ENCODE results near the gene ENTPD7. TPM values are rescaled to one million over a fixed set of nuclear protein-coding genes. Genes with fewer than 3 reads are reported as not detected.
"Not testable (repeated sequence)": the region's sequence is repeated elsewhere in the genome, so short reads cannot be mapped to it uniquely, and the experiment has no call there.

Gene ENTPD7
- total and polyA plus RNA-seq, 10 donors, result 0.48 to 17.5 (median 11.8) TPM

DNA sequence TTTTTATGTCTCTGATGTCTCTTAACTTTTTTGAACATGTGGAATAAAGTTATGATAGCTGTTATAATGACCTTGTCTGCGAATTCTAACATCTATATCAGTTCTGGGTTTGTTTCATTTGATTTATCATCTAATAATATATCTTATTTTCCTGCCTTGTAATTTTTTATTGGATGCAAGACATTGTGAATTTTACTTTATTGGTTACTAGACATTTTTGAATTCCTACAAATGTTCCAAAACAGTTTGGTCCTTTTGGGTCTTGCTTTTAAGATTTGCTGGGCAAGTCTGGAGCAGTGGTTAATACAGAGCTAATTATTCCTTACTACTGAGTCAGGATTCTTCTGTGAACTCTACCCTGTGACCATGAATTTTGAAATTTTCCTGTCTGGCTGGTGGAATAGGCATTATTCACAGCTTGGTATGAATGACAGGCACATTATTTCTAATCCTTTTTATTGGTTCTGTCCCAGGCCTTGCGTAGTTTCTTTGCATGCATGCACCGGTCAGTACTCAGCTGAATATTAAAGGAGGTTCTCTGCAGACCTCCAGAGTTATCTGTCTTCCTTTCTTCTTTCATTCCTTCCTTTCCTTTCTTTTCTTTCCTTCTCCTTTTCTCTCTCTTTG, 81.7 kb downstream of the ENTPD7 start:
- Histone ChIP-seq H3K4me3 (no peak overlapping the region), H3K36me3 (peaks cover 8 to 100% (median 87%) of the 10 kb centered on the region in 6 donors), H3K4me1 (peaks cover 0 to 21% (median 0%) of the 10 kb centered on the region in 6 donors), H3K9me3 (peaks cover 0 to 30% (median 23%) of the 10 kb centered on the region in 8 donors), H3K27ac (no peak overlapping the region), H3K27me3 (replicated peaks in 1 of 7) (no peaks in the 10 kb centered on the region)
- no peak for DNase-seq
- intact Hi-C loops (cut with DNase I; ENCODE audit: low total_unique reads), result no loop called here
- 97 to 99% (median 98%) methylated on average over 3 of the region's 3 CpGs for WGBS, 5 donors
- TF ChIP-seq POLR2A (IDR thresholded peaks at IDR 0.05), result no peak
- TF ChIP-seq, protein P1, sequence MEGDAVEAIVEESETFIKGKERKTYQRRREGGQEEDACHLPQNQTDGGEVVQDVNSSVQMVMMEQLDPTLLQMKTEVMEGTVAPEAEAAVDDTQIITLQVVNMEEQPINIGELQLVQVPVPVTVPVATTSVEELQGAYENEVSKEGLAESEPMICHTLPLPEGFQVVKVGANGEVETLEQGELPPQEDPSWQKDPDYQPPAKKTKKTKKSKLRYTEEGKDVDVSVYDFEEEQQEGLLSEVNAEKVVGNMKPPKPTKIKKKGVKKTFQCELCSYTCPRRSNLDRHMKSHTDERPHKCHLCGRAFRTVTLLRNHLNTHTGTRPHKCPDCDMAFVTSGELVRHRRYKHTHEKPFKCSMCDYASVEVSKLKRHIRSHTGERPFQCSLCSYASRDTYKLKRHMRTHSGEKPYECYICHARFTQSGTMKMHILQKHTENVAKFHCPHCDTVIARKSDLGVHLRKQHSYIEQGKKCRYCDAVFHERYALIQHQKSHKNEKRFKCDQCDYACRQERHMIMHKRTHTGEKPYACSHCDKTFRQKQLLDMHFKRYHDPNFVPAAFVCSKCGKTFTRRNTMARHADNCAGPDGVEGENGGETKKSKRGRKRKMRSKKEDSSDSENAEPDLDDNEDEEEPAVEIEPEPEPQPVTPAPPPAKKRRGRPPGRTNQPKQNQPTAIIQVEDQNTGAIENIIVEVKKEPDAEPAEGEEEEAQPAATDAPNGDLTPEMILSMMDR (IDR thresholded peaks at IDR 0.05 in 8 of 11, conservative IDR thresholded peaks at IDR 0.05 in 3 of 11), result no peak
- TF ChIP-seq POLR2AphosphoS5 (IDR thresholded peaks at IDR 0.05), result no peak

DNA sequence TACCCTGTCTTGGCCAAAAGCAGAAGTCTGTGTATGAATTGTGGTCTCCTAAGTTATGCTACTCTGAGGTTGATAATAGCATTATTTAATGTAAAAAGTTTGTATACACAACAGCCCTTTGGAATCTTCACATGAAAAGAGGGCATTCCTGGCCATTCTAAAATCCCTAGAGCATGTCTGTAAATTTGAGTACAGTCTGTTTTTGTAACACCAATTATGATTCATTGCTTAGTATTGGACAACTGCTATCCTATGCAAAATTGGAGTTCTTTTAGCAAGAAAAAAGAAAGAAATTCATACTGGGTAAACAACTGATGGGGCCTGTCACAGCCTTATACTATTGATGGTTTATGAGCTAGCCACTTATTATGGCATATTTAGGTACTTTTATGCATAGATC, 82.9 kb downstream of the ENTPD7 start:
- intact Hi-C loops (cut with DNase I; ENCODE audit: low total_unique reads), result no loop called here
- TF ChIP-seq POLR2A (IDR thresholded peaks at IDR 0.05), result no peak
- no peak for TF ChIP-seq POLR2AphosphoS5 (IDR thresholded peaks at IDR 0.05)
- TF ChIP-seq, protein P1 (IDR thresholded peaks at IDR 0.05 in 8 of 11, conservative IDR thresholded peaks at IDR 0.05 in 3 of 11), result no peak
- H3K27ac ChIP-seq, result no peak overlapping the region
- H3K4me3 ChIP-seq, result no peak overlapping the region
- no peak for DNase-seq
- H3K36me3 ChIP-seq, result peaks cover 8 to 100% (median 89%) of the 10 kb centered on the region in 6 donors
- peaks cover 0 to 30% (median 23%) of the 10 kb centered on the region in 8 donors for H3K9me3 ChIP-seq
- peaks cover 0 to 16% (median 0%) of the 10 kb centered on the region in 6 donors for H3K4me1 ChIP-seq
- no peaks in the 10 kb centered on the region for H3K27me3 ChIP-seq (replicated peaks in 1 of 7)

DNA sequence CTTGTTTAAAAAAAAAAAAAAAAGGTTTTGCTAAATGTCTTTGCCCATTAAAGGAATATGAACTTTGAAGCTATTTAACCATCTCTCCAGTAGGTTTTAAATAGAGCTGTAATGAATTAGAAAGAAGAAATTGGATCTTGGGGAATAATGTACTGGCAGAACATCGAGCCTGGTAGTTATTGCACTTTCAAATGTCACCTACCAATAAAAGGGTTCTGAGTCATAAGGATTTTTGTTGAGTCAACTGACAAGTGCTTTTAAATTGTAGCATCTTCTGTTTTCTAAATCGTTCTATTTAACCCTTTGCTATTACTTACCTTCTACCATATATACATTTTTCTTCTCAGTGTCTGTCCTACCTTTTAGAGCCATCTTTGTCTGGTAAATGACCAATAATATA, 83.4 kb downstream of the ENTPD7 start:
- Histone ChIP-seq H3K27ac (no peak overlapping the region), H3K4me3 (no peak overlapping the region), H3K4me1 (peaks cover 0 to 13% (median 0%) of the 10 kb centered on the region in 6 donors), H3K9me3 (peaks cover 0 to 30% (median 23%) of the 10 kb centered on the region in 8 donors), H3K36me3 (peaks cover 9 to 100% (median 89%) of the 10 kb centered on the region in 6 donors), H3K27me3 (replicated peaks in 1 of 7) (no peaks in the 10 kb centered on the region)
- intact Hi-C loops (cut with DNase I; ENCODE audit: low total_unique reads), result no loop called here
- WGBS, 5 donors, result 65 to 82% (median 75%) methylated on average over 2 of the region's 2 CpGs
- DNase-seq, result no peak
- TF ChIP-seq POLR2AphosphoS5 (IDR thresholded peaks at IDR 0.05), result no peak
- TF ChIP-seq, protein P1 (IDR thresholded peaks at IDR 0.05 in 8 of 11, conservative IDR thresholded peaks at IDR 0.05 in 3 of 11), result no peak
- TF ChIP-seq POLR2A (IDR thresholded peaks at IDR 0.05), result no peak

DNA sequence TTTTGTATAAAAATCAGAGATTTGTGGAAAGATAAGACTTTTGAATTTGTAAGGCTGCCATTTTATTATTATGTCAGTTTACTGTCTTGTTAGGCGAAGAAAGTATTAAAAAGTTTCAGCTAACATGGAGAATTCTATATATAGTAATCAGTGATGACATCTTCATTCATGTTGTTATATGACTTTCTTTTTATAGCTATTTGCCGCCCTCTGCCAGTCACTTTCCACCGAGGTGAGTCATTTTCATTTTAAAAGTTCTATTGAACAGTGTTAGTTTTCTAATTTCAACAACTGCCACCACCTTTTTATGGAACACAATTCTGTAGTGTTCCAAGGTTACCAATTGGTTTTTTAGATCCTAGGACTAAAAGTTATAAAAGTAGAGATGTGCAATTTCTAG, 84.5 kb downstream of the ENTPD7 start:
- TF ChIP-seq, protein P1 (IDR thresholded peaks at IDR 0.05 in 8 of 11, conservative IDR thresholded peaks at IDR 0.05 in 3 of 11), result no peak
- TF ChIP-seq POLR2A (IDR thresholded peaks at IDR 0.05) (no peak), POLR2AphosphoS5 (IDR thresholded peaks at IDR 0.05) (no peak)
- Histone ChIP-seq H3K27ac (no peak overlapping the region), H3K27me3 (replicated peaks in 1 of 7) (no peaks in the 10 kb centered on the region), H3K36me3 (peaks cover 11 to 100% (median 91%) of the 10 kb centered on the region in 6 donors), H3K4me3 (no peak overlapping the region), H3K4me1 (peaks cover 0 to 10% (median 0%) of the 10 kb centered on the region in 6 donors), H3K9me3 (peaks cover 0 to 26% (median 23%) of the 10 kb centered on the region in 8 donors)
- intact Hi-C loops (cut with DNase I; ENCODE audit: low total_unique reads), result no loop called here
- WGBS, 5 donors, result 80 to 94% (median 89%) methylated on average over 3 of the region's 3 CpGs
- DNase-seq, result no peak

DNA sequence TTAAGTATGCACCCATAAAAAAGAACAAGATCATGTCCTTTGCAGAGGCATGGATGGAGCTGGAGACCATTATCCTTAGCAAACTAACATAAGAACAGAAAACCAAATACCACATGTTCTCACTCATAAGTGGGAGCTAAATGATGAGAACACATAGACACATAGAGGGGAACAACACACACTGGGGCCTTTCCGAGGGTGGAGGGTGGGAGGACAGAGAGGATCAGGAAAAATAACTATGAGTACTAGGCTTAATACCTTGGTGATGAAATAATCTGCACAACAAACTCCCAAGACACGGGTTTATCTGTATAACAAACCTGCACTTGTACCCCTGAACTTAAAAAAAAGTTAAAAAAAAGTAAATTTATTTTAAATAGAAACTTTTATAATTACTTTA, 86.9 kb downstream of the ENTPD7 start:
- 91 to 100% (median 94%) methylated on average over 2 of the region's 2 CpGs for WGBS, 5 donors
- H3K27ac ChIP-seq; H3K4me3 ChIP-seq; H3K9me3 ChIP-seq; DNase-seq; H3K27me3 ChIP-seq (replicated peaks in 1 of 7); intact Hi-C loops (cut with DNase I; ENCODE audit: low total_unique reads): not testable (repeated sequence)
- H3K4me1 ChIP-seq, result peaks cover 0 to 15% (median 0%) of the 10 kb centered on the region in 6 donors
- peaks cover 11 to 100% (median 89%) of the 10 kb centered on the region in 6 donors for H3K36me3 ChIP-seq
